K562 (cell line): ENCODE measurements around the gene ZNF577. TPM values are rescaled to one million over a fixed set of nuclear protein-coding genes. Genes with fewer than 3 reads are reported as not detected.

Source experiments
- GTF2F1 ChIP-seq: IDR thresholded peaks from 2 replicates; pipeline ENCODE4 v1.6.1; 2011; ENCODE audit warnings: low read depth, low read length, improper control_type of control experiment
- HDAC1 ChIP-seq, 2 experiments: fragments of 450-650 bp; IDR thresholded peaks; 2 replicates each; pipeline ENCODE4 v1.6.1; 2016 to 2017; ENCODE audit warnings: inconsistent platforms in 1 of 2, mild to moderate bottlenecking in 1 of 2, moderate library complexity in 1 of 2
- JUN ChIP-seq, 2 experiments: sonication (generic) in 1 of 2; formaldehyde crosslinking in 1 of 2; IDR thresholded peaks; 2 replicates each; pipeline versions ENCODE4 v1.6.1 to v1.8.0; 2012 to 2022; ENCODE audit warnings: borderline replicate concordance in 2 of 2, mild to moderate bottlenecking in 2 of 2, improper control_type of control experiment in 1 of 2, low read depth in 1 of 2, low read length in 1 of 2, missing genetic modification reagents in 1 of 2
- KLF6 ChIP-seq: fragments of 250-450 bp; sonication (Bioruptor Pico); IDR thresholded peaks from 2 replicates; pipeline ENCODE4 v1.4.0; 2020; ENCODE audit warnings: mild to moderate bottlenecking, moderate library complexity, borderline replicate concordance
- MAFG ChIP-seq: fragments of 450-650 bp; conservative IDR thresholded peaks from 2 replicates; pipeline ENCODE4 v1.6.1; 2016; ENCODE audit warnings: missing genetic modification characterization, missing compliant biosample characterization
- MECOM ChIP-seq: fragments of 250-450 bp; sonication (Bioruptor Pico); IDR thresholded peaks from 2 replicates; pipeline ENCODE4 v1.8.0; 2022; ENCODE audit warnings: inconsistent platforms
- SP2 ChIP-seq: IDR thresholded peaks from 2 replicates; pipeline ENCODE4 v1.6.1; 2011; ENCODE audit warnings: mild to moderate bottlenecking, low read depth, low read length, moderate library complexity; ENCODE audit not compliant: poor library complexity, severe bottlenecking; ENCODE audit errors: extremely low read depth
- ZNF175 ChIP-seq: fragments of 200-800 bp; sonication (Bioruptor generic); IDR thresholded peaks from 2 replicates; pipeline ENCODE4 v1.6.1; 2016; ENCODE audit warnings: low read depth, mild to moderate bottlenecking, missing genetic modification characterization, missing compliant biosample characterization
- ZNF263 ChIP-seq: sonication (generic); formaldehyde crosslinking; IDR thresholded peaks from 2 replicates; pipeline ENCODE4 v1.8.0; 2022; ENCODE audit warnings: mild to moderate bottlenecking, missing genetic modification reagents, borderline replicate concordance
- ZNF639 ChIP-seq, 2 experiments: fragments of 200-800 bp in 1 of 2; sonication (Bioruptor generic) in 1 of 2; sonication (generic) in 1 of 2; formaldehyde crosslinking in 1 of 2; IDR thresholded peaks in 1 of 2; conservative IDR thresholded peaks in 1 of 2; 2 replicates each; pipeline versions ENCODE4 v1.5.0 to v1.6.1; 2016 to 2020; ENCODE audit warnings: missing compliant biosample characterization in 1 of 2, missing genetic modification characterization in 1 of 2, missing genetic modification reagents in 1 of 2
- ZNF644 ChIP-seq: fragments of 200-800 bp; sonication (Bioruptor generic); IDR thresholded peaks from 2 replicates; pipeline ENCODE4 v1.6.1; 2016; ENCODE audit warnings: low read depth, missing genetic modification characterization, missing compliant biosample characterization
- ZNF707 ChIP-seq: fragments of 250-450 bp; sonication (Bioruptor Pico); conservative IDR thresholded peaks from 2 replicates; pipeline ENCODE4 v1.8.0; 2022; ENCODE audit warnings: inconsistent platforms, mild to moderate bottlenecking, moderate library complexity
- polyA plus RNA-seq, 8 experiments: library from polyadenylated mRNA; depleted of rRNA in 4 of 8; stranded (reverse) in 5 of 8; unstranded in 3 of 8; fragments of >200 nt; fragmentation: Nextera tagmentation in 2 of 8; fragmentation: Illumina TruSeq in 1 of 8; extraction: Ambion mirVana in 2 of 8; extraction: Trizol in 1 of 8; gene quantifications; 2 replicates each; pipeline versions ENCODE4 v1.2.1 to v1.2.3, GENCODE V29; 2011 to 2014; ENCODE audit warnings: inconsistent platforms in 1 of 8, missing spikeins in 1 of 8
- total RNA-seq, 7 experiments: library from RNA; depleted of rRNA in 6 of 7; stranded (reverse); fragments of >200 nt in 6 of 7; fragmentation: Illumina TruSeq in 2 of 7; extraction: Trizol in 2 of 7; gene quantifications; 2 replicates each; pipeline versions ENCODE4 v1.2.1 to v1.2.3, GENCODE V29; 2011 to 2021; ENCODE audit warnings: low replicate concordance in 1 of 7
- TF ChIP-seq, protein P1 (sequence below), 2 experiments: fragments of 450-650 bp; formaldehyde crosslinking in 1 of 2; IDR thresholded peaks; 2 replicates each; pipeline versions ENCODE4 v1.4.0 to v1.6.1; 2014 to 2020; ENCODE audit warnings: mild to moderate bottlenecking in 2 of 2, borderline replicate concordance in 1 of 2, low read depth in 1 of 2

ZNF577 gene
- total and polyA plus RNA-seq, 9 of the 15 experiments (the other 6 are each of a cell fraction or from before 2014, with no cell fraction given) = 1.3 to 12.7 (median 7.0) TPM

DNA sequence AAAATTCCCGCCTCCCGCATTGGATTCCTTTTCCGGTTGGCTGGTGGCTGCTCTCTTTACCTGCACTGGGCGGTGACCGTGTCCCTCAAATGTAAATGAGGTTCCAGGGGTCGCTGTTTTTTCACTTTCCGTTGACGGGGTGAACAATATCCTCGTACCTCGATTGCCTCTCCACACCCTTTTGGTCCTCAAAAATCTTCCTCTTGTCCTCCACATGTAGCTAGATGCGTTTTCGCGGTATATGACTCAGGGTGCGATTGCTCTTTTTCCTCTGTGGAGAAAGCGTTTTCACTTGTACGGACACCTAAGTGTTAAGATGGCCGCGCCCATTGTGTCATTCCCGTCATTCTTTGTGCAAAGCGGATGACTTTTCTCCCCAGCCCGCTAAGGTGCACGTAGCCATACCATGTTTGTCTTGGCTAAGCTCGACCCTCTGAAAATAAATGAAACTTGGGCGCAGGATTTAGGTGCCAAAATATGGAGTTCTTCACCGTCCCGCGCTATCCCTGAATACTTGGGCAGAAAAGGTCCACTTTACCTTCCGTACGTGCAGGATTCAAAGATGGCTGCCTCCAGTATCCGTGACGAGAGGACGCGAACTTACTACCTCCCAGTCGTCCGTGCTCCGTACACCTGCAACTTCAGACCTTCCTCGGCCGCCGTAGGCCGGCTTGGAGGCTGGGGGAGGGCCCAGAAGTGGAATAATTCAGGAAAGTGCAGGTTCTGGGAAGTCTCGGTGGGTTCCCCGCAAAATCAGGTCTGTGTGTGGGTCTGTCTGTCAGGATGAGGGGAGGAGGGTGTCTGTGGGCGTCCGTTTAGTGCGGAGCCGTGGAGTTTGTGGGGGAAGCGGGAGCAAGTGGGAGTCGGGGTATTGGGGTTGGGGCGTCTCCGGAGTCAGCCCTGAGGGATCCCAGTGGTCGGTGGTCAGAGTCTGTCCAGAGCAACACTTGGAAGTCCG, 39.3 kb upstream of the ZNF577 start, which contains the start of gene ZNF613 (continued):
- TF ChIP-seq, protein P1, sequence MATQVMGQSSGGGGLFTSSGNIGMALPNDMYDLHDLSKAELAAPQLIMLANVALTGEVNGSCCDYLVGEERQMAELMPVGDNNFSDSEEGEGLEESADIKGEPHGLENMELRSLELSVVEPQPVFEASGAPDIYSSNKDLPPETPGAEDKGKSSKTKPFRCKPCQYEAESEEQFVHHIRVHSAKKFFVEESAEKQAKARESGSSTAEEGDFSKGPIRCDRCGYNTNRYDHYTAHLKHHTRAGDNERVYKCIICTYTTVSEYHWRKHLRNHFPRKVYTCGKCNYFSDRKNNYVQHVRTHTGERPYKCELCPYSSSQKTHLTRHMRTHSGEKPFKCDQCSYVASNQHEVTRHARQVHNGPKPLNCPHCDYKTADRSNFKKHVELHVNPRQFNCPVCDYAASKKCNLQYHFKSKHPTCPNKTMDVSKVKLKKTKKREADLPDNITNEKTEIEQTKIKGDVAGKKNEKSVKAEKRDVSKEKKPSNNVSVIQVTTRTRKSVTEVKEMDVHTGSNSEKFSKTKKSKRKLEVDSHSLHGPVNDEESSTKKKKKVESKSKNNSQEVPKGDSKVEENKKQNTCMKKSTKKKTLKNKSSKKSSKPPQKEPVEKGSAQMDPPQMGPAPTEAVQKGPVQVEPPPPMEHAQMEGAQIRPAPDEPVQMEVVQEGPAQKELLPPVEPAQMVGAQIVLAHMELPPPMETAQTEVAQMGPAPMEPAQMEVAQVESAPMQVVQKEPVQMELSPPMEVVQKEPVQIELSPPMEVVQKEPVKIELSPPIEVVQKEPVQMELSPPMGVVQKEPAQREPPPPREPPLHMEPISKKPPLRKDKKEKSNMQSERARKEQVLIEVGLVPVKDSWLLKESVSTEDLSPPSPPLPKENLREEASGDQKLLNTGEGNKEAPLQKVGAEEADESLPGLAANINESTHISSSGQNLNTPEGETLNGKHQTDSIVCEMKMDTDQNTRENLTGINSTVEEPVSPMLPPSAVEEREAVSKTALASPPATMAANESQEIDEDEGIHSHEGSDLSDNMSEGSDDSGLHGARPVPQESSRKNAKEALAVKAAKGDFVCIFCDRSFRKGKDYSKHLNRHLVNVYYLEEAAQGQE (IDR thresholded peaks at IDR 0.05; ENCODE audit: borderline replicate concordance) = peak; percentile 14; the same call in 1 of the 2 replicates
- TF ChIP-seq, protein P1 (CRISPR knock-in tag; IDR thresholded peaks at IDR 0.05; ENCODE audit: low read depth) = 0 out of 2 replicates have a peak, but pooled peaks have one; percentile 26
- peak; percentile 11 for TF ChIP-seq SP2
- no peak for TF ChIP-seq ZNF644 (tag)
- 0 out of 2 replicates have a peak, but pooled peaks have one; percentile 37 for TF ChIP-seq GTF2F1
- TF ChIP-seq HDAC1 (IDR thresholded peaks at IDR 0.05) = peak in 1 of 2 experiments; percentile 75; a peak in 2 of 4 replicates
- TF ChIP-seq ZNF707 (CRISPR knock-in tag) = no peak
- TF ChIP-seq ZNF263 (CRISPR knock-in tag) = peak; percentile 17; the same call in 1 of the 2 replicates
- no peak for TF ChIP-seq KLF6 (CRISPR knock-in tag)
- no peak for TF ChIP-seq MECOM (CRISPR knock-in tag)
- 0 out of 2 replicates have a peak, but pooled peaks have one; percentile 3 for TF ChIP-seq JUN (IDR thresholded peaks at IDR 0.05; ENCODE audit: borderline replicate concordance, low read depth, low read length)
- TF ChIP-seq JUN (CRISPR knock-in tag; IDR thresholded peaks at IDR 0.05; ENCODE audit: borderline replicate concordance) = no peak
- no peak for TF ChIP-seq MAFG (tag)
- TF ChIP-seq ZNF175 (CRISPR knock-in tag) = no peak
- peak in 1 of 2 experiments; percentile 76; a peak in 2 of 4 replicates for TF ChIP-seq ZNF639 (CRISPR knock-in tag; conservative IDR thresholded peaks at IDR 0.05 in 1 of 2, IDR thresholded peaks at IDR 0.05 in 1 of 2)
